Measurements from ENCODE around the gene SLC48A1.

Gene SLC48A1

DNA sequence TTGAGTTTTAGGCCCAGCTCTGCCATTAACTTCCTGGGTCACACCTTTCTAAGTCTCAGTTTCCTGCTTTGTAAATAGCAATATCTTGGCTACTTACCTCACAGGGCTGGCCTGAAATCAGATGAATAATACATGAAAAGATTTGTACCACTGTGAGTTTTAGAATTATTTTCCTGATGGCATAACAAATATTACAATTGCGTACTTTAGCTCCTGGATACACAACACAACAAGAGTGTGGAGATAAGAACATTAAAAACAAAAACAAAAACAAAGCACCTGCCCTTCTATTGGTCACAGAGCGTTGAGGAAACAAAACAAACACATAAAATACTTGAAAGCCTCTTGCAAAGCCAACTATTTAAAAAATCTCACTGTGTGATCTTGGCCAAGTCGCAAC, 51.6 kb downstream of the SLC48A1 start:
- no peak for DNase-seq (ENCODE audit: low spot score)

DNA sequence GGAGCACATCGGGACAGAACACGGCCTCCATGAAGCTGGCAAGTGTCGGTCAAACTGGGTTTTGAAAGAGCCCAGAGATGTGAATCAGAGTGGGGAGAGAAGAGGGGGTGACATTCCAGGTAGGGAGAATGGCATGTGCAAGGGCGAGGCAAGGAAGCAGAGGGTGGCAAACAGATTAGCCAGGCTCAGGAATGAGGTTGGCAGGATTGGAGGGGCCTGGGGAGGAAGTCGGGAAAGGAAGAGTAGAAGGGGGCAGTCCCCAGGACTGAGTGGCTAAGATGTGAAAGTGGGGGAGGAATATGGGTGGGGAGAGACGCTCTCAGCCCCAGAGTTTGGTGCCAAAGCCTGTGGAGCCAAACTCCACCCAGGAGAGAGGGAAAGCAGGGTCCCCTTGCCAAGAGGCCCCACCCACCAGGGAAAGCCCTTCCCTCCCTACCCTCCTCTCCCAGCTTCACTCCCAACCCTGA, 52.2 kb downstream of the SLC48A1 start:
- DNase-seq (ENCODE audit: low spot score) = no peak

- no peak for DNase-seq (ENCODE audit: low spot score)
Measured at GRCh38 chr12:47828008-47828975, 55.3 kb downstream of the SLC48A1 start.

DNA sequence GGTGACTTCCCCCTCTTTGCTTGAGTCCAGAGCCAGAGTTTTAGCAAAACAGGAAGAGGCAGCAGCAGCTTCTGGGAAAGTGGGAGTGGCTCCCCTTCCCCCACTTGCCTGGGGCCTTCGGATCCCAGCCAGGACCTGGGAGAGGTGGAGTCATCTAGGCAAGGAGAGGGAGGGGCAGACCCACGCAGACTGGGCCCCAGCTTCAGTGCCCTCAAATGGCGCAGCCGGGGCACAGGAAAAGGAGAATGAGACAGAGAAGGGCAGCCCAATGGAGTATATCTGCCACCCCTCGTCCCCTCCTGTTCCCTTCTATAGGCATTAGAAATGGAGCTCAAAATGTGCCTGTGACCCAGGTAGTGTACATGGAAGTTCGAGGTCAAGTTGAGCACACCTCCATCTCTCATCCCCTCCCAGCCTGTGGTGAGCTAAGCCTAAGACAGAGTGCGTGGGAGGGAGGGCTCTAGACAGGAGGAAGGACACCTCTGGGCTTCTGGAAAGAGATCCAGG, 56.0 kb downstream of the SLC48A1 start:
- no peak for DNase-seq (ENCODE audit: low spot score)

- DNase-seq (ENCODE audit: low spot score) = no peak
Measured at GRCh38 chr12:47829584-47829983, 56.5 kb downstream of the SLC48A1 start.
